Subcutaneous adipose tissue (tissue), 4 donors: ENCODE results near the gene TMEM163. TPM values are rescaled to one million over a fixed set of nuclear protein-coding genes. Genes with fewer than 3 reads are reported as not detected.

ENCODE experiments used
- total RNA-seq, 4 donors: library from RNA; depleted of rRNA; stranded (reverse); fragments of >200 nt; gene quantifications; one replicate each; pipeline ENCODE4 v1.1.0, GENCODE V29; 2016
- TF ChIP-seq, protein P1 (sequence below): fragments of 450-650 bp; IDR thresholded peaks from one replicate; pipeline ENCODE4 v1.5.1; 2016; ENCODE audit warnings: low read depth, mild to moderate bottlenecking, control low read depth, antibody characterized with exemption, moderate library complexity

The TMEM163 gene
- total RNA-seq, 4 donors from 2014 or later: 0.16 to 3.2 TPM; not detected in 2

DNA sequence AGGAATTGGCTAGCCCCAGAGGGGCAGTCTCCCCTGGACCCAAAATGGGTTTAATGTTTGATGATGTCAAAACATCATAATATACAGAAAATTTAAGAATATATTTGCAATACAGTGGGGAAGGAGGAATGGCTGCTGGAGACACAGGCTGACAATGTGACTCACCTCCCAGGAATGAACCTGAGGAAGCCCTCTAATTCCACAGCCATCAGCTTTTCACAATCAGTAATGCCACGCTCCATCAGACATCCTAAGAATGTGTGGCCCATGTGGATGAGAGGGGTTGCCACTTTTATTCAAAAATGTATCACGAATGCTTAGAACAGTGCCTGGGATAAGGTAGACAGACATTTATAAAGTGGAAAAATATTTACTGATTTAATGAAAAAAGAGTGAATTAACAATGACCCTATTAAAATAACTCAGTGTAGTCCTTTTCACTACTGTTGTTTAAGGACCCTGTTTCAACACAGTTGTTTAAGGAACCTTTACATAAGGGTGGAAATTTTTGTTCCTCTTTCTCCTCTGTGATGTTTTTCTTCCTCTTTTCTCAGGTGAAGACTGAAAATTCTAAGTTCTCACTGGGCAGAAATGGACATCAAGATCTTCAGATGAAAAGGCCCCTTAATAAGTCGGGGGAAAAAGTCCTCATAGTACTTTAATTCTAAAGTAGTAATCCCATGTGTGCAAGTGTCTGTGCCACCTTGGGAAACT lies 17.5 kb upstream of the TMEM163 start:
- TF ChIP-seq, protein P1, sequence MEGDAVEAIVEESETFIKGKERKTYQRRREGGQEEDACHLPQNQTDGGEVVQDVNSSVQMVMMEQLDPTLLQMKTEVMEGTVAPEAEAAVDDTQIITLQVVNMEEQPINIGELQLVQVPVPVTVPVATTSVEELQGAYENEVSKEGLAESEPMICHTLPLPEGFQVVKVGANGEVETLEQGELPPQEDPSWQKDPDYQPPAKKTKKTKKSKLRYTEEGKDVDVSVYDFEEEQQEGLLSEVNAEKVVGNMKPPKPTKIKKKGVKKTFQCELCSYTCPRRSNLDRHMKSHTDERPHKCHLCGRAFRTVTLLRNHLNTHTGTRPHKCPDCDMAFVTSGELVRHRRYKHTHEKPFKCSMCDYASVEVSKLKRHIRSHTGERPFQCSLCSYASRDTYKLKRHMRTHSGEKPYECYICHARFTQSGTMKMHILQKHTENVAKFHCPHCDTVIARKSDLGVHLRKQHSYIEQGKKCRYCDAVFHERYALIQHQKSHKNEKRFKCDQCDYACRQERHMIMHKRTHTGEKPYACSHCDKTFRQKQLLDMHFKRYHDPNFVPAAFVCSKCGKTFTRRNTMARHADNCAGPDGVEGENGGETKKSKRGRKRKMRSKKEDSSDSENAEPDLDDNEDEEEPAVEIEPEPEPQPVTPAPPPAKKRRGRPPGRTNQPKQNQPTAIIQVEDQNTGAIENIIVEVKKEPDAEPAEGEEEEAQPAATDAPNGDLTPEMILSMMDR: no peak

DNA sequence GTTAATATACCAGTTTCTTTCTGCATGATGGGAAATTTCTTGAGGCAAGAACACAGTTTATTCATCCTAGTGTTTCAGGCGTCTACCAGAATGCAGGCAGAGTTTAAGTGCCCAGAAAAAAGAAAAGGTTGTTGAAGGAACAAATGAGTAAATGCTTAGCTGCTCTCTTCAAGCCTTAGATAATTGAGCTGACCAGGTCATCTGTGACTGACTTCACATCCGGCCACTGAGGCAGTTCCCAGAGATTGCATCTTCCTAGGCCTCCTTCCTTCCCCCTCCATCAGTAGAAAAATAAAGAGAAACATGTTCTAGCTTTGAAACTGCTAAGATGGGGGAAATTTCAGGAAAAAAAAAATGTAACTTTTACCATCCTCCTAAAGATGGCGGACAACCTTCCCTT lies 9.4 kb upstream of the TMEM163 start:
- TF ChIP-seq, protein P1: no peak

DNA sequence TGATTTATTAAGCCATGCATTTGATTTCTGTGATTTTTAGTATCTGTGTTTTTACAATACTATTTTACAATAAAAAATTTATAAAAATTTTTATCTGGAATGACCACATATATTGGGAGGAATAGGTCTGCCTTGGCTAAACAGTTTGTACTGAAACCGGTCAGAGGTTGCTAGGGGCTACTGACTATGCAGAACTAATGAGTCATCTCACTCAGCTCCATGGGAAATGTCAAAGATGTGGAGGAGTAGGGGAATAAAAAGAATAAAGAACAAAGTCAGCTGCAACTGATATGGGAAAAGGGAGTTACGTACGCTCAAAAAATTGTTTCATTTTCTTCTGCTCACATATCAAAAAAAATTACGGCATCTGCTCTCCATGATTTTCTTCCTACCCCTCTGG lies 8.6 kb upstream of the TMEM163 start:
- TF ChIP-seq, protein P1: no peak

DNA sequence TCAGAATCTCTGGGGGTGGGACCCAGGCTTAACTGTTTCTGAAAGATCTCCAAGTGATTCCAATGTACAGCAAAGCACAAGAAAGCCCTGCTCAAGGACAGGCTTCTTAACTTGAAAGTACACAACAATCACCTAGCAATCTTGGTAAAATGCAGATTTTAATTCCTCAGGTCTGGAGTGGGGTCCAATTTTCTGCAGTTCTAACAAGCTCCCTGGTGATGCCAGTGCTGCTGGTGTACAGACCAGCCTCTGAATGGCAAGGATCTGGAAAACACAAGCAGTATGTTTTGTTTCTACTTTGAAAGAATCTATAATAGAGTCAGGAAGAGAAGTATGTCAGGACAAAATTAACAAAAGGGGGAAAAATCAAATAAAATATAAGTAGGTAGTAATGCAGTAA lies 7.8 kb upstream of the TMEM163 start:
- TF ChIP-seq, protein P1: no peak

DNA sequence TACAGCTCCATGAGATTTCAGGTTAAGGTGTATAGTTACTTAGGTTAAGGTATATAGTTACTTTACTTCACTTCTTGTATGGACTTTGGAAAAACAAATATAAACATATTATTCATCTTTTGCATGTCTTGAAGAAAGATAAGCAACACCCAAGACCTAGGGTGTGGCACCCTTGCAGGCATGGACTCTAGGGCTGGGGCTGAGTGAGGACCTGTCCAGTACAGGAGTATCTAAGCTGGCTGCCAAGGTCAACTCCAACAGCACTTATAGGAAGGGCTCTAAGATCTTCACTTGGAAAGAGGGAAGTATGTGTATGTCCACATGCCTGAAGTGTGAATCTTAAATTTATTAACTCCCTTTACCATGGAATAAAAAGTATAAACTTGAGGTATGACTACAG lies 7.1 kb upstream of the TMEM163 start:
- TF ChIP-seq, protein P1: no peak

DNA sequence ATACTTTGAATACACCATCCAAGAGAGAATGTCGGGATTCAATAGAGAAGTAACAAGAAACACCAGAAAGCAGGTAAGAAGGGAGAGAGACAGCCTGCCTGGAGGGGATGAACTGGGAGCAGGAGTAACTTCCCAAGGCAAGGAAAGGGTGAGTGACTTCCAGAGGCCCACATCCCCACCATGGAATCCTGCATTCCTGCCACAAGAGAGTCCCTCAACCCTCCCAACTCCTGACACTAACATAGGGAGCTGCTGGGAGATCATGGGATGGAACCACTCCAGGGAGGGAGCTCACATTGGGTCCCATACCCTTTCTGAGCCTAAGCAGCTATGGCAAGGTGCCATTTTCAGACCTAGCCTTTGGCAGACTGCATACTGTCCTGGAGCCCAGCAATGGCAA lies 5.5 kb upstream of the TMEM163 start:
- TF ChIP-seq, protein P1: no peak

DNA sequence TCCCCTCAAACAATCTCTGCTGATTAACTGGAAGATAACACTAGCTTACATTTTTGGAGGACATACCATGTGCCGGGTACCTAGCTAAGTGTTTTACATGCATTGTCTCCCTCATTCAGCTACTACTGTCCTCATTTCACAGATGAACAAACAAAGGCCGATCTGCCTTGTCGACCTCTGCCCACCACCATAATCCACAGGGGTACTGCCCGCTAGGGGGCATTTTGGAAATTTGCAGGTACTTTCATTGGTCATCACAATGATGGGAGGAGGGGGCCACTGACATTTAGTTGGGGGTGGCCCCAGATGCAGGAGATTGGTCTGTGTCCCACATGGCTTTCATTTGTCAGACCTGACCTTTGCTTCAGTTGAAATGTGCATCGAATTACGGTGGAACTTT lies 3.9 kb upstream of the TMEM163 start:
- TF ChIP-seq, protein P1: no peak
